DND-41 (cell line): ENCODE results near the gene PRRX2.

ENCODE experiments used
- ATAC-seq: fragments of 200-7000 bp; cut with Tn5 transposase; 3 replicates; pipeline ENCODE4 v1.9.1; 2021; ENCODE audit warnings: low read depth; ENCODE audit not compliant: insufficient read depth
- DNase-seq: peaks from one replicate; pipeline ENCODE4 v3.0.0-alpha.2; 2020
- H2AFZ ChIP-seq: 2 replicates; pipeline ENCODE4 v1.6.0; 2012; ENCODE audit warnings: low read depth, low read length
- H3K27ac ChIP-seq: 2 replicates; pipeline ENCODE4 v1.5.1; 2012; ENCODE audit warnings: low read length, inconsistent platforms
- H3K27me3 ChIP-seq: fragments of 200-600 bp; sonication (generic); 2 replicates; pipeline ENCODE4 v1.6.0; 2012; ENCODE audit warnings: low read length, mild to moderate bottlenecking, inconsistent platforms; ENCODE audit not compliant: insufficient read depth, poor library complexity
- H3K36me3 ChIP-seq: 2 replicates; pipeline ENCODE4 v1.5.1; 2012; ENCODE audit warnings: low read length, inconsistent platforms; ENCODE audit not compliant: insufficient read depth
- H3K4me1 ChIP-seq: 2 replicates; pipeline ENCODE4 v1.5.1; 2012; ENCODE audit warnings: mild to moderate bottlenecking, low read length; ENCODE audit not compliant: insufficient read depth
- H3K4me2 ChIP-seq: 2 replicates; pipeline ENCODE4 v1.6.0; 2012; ENCODE audit warnings: mild to moderate bottlenecking, moderate library complexity, low read length, inconsistent platforms; ENCODE audit not compliant: insufficient read depth
- H3K4me3 ChIP-seq, 2 experiments: fragments of 200-600 bp in 1 of 2; shearing (Covaris generic) in 1 of 2; 2 replicates each; pipeline ENCODE4 v1.5.1; 2012 to 2016; ENCODE audit warnings: inconsistent platforms in 2 of 2, low read length in 2 of 2, mild to moderate bottlenecking in 2 of 2, low read depth in 1 of 2, moderate library complexity in 1 of 2
- H3K79me2 ChIP-seq: 2 replicates; pipeline ENCODE4 v1.6.0; 2012; ENCODE audit warnings: low read length, inconsistent platforms; ENCODE audit not compliant: insufficient read depth
- H3K9ac ChIP-seq: 2 replicates; pipeline ENCODE4 v1.6.0; 2012; ENCODE audit warnings: low read depth, mild to moderate bottlenecking, inconsistent platforms, low read length, moderate library complexity
- H3K9me3 ChIP-seq: 2 replicates; pipeline ENCODE4 v1.5.1; 2012; ENCODE audit warnings: low read length, moderate library complexity, mild to moderate bottlenecking, inconsistent platforms; ENCODE audit not compliant: insufficient read depth, severe bottlenecking
- H4K20me1 ChIP-seq: 2 replicates; pipeline ENCODE4 v1.6.0; 2012; ENCODE audit warnings: low read length; ENCODE audit not compliant: insufficient read depth
- CTCF ChIP-seq: IDR thresholded peaks from 2 replicates; pipeline ENCODE4 v1.5.1; 2012; ENCODE audit warnings: borderline replicate concordance, low read length, moderate library complexity, mild to moderate bottlenecking; ENCODE audit not compliant: poor library complexity, severe bottlenecking; ENCODE audit errors: extremely low read depth
- EZH2 ChIP-seq: IDR thresholded peaks from 3 replicates; pipeline ENCODE4 v1.6.1; 2012; ENCODE audit warnings: borderline replicate concordance, low read depth, mild to moderate bottlenecking, moderate library complexity, low read length, inconsistent platforms; ENCODE audit not compliant: severe bottlenecking

Gene PRRX2

GRCh38 chr9:129639756-129640085 is 25.7 kb upstream of the PRRX2 start:
- Histone ChIP-seq H3K27ac (no peak overlapping the region), H3K4me3 (peak overlapping the region in 1 of 2 experiments; percentile 99; a peak in 1 of 4 replicates), H3K79me2 (peaks cover 34% of the 10 kb centered on the region), H2AFZ (no peak overlapping the region), H3K9ac (no peak overlapping the region), H3K4me1 (peaks cover 32% of the 10 kb centered on the region), H3K27me3 (no peaks in the 10 kb centered on the region), H4K20me1 (peaks cover 56% of the 10 kb centered on the region), H3K9me3 (no peaks in the 10 kb centered on the region), H3K4me2 (peak overlapping the region; percentile 97; the same call in 1 of the 2 replicates), H3K36me3 (peaks cover 45% of the 10 kb centered on the region)
- no peak for DNase-seq
- TF ChIP-seq CTCF (no peak), EZH2 (no peak)
- no peak for ATAC-seq

GRCh38 chr9:129640086-129640870 is 25.2 kb upstream of the PRRX2 start:
- no peak for ATAC-seq
- Histone ChIP-seq H3K4me1 (peaks cover 32% of the 10 kb centered on the region), H3K4me3 (peak overlapping the region; percentile 98 to 99; a peak in 3 of 4 replicates), H4K20me1 (peaks cover 51% of the 10 kb centered on the region), H2AFZ (no peak overlapping the region), H3K9ac (peak overlapping the region; percentile 85), H3K9me3 (no peaks in the 10 kb centered on the region), H3K4me2 (peak overlapping the region; percentile 97), H3K79me2 (peaks cover 33% of the 10 kb centered on the region), H3K27me3 (no peaks in the 10 kb centered on the region), H3K36me3 (peaks cover 39% of the 10 kb centered on the region), H3K27ac (no peak overlapping the region; the same call in 1 of the 2 replicates)
- no peak for DNase-seq
- TF ChIP-seq CTCF (no peak), EZH2 (no peak)

DNA sequence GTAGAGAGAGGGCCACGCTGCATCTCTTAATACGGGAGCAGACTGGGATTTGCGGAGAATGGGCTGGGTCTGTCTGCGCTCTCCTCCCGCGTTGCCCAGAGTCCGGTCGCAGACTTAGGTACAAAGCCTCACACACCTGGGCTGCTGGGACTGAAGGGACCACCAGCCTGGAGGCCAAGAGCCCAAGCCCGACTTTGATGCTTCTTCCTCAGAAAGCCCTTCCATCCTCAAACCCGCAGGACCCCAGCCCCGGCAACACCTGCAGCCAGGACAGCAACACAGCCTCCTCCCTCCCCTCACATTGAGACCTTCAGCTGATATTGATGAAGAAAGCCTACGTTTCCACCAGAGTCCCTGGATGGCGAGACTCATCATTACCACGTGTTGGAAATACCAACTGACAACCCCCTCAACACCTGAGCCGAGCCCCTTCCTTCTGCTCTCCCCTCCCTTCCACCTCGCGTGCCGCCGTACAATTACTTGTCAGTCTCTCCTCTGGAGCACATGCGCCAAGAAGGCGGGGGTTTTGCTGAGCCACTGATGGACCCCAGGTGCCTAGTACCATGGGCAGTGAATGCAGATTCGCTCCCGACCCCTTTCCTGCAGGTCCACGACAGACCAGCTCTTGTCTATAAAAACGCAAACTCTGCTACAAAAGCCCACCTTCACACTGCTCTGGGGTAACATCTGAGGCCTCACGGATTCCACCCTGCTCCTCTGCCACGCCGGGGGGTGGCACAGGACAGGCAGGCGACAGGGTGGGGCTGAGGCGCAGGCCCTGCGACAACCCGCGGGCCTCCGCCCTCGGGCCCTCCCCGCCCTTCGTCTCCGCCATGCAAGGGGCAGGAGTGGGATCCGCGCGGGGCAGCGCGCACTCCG is 24.3 kb upstream of the PRRX2 start:
- no peak for TF ChIP-seq EZH2
- TF ChIP-seq CTCF = no peak

More for the DNA sequence above, 24.3 kb upstream of the PRRX2 start:
- Histone ChIP-seq H3K9ac (peak overlapping the region; percentile 85), H4K20me1 (peaks cover 45% of the 10 kb centered on the region), H3K27ac (peak overlapping the region; percentile 78), H3K36me3 (peaks cover 33% of the 10 kb centered on the region), H3K79me2 (peaks cover 33% of the 10 kb centered on the region), H2AFZ (peak overlapping the region; percentile 91), H3K27me3 (no peaks in the 10 kb centered on the region), H3K4me3 (peak overlapping the region; percentile 98 to 99), H3K4me1 (peaks cover 32% of the 10 kb centered on the region), H3K9me3 (no peaks in the 10 kb centered on the region), H3K4me2 (peak overlapping the region; percentile 97)
- ATAC-seq (no peak; the same call in 2 of the 3 replicates), DNase-seq (no peak)
